Activated naive CD8-positive, alpha-beta T cell (primary cell): ENCODE data around the gene ADCY9.

ENCODE experiments used
- H3K27ac Mint-ChIP-seq: one replicate; pipeline ENCODE4 v1.8.0; 2021; ENCODE audit warnings: mixed read lengths
- H3K27me3 Mint-ChIP-seq: one replicate; pipeline ENCODE4 v1.8.0; 2021; ENCODE audit warnings: mixed read lengths
- H3K36me3 Mint-ChIP-seq: one replicate; pipeline ENCODE4 v1.8.0; 2021; ENCODE audit warnings: mixed read lengths
- H3K4me1 Mint-ChIP-seq: one replicate; pipeline ENCODE4 v1.8.0; 2021; ENCODE audit warnings: low read depth, mixed read lengths
- H3K4me3 Mint-ChIP-seq: one replicate; pipeline ENCODE4 v1.8.0; 2021; ENCODE audit warnings: mild to moderate bottlenecking, mixed read lengths
- H3K9me3 Mint-ChIP-seq: one replicate; pipeline ENCODE4 v1.8.0; 2021; ENCODE audit warnings: low read depth, mixed read lengths

The ADCY9 gene

GRCh38 chr16:4021070-4021779 is 95.0 kb downstream of the ADCY9 start:
- H3K27ac Mint-ChIP-seq: no peak overlapping the region
- no peaks in the 10 kb centered on the region for H3K9me3 Mint-ChIP-seq
- peaks cover 6% of the 10 kb centered on the region for H3K36me3 Mint-ChIP-seq
- H3K4me3 Mint-ChIP-seq: no peak overlapping the region
- peaks cover 4% of the 10 kb centered on the region for H3K4me1 Mint-ChIP-seq
- H3K27me3 Mint-ChIP-seq: no peaks in the 10 kb centered on the region

GRCh38 chr16:4019371-4019791 is 96.9 kb downstream of the ADCY9 start:
- H3K4me1 Mint-ChIP-seq: peaks cover 4% of the 10 kb centered on the region
- H3K27me3 Mint-ChIP-seq: no peaks in the 10 kb centered on the region
- no peak overlapping the region for H3K27ac Mint-ChIP-seq
- H3K4me3 Mint-ChIP-seq: no peak overlapping the region
- peaks cover 3% of the 10 kb centered on the region for H3K36me3 Mint-ChIP-seq
- H3K9me3 Mint-ChIP-seq: no peaks in the 10 kb centered on the region

GRCh38 chr16:4018391-4018790 is 97.9 kb downstream of the ADCY9 start:
- H3K27me3 Mint-ChIP-seq: no peaks in the 10 kb centered on the region
- peaks cover 4% of the 10 kb centered on the region for H3K4me1 Mint-ChIP-seq
- H3K9me3 Mint-ChIP-seq: no peaks in the 10 kb centered on the region
- no peak overlapping the region for H3K4me3 Mint-ChIP-seq
- peaks cover 3% of the 10 kb centered on the region for H3K36me3 Mint-ChIP-seq
- H3K27ac Mint-ChIP-seq: no peak overlapping the region

GRCh38 chr16:4017807-4018206 is 98.4 kb downstream of the ADCY9 start:
- H3K4me1 Mint-ChIP-seq: peaks cover 4% of the 10 kb centered on the region
- H3K36me3 Mint-ChIP-seq: no peaks in the 10 kb centered on the region
- no peak overlapping the region for H3K27ac Mint-ChIP-seq
- no peaks in the 10 kb centered on the region for H3K9me3 Mint-ChIP-seq
- no peak overlapping the region for H3K4me3 Mint-ChIP-seq
- H3K27me3 Mint-ChIP-seq: no peaks in the 10 kb centered on the region

- H3K27me3 Mint-ChIP-seq: no peaks in the 10 kb centered on the region
- no peak overlapping the region for H3K4me3 Mint-ChIP-seq
- H3K27ac Mint-ChIP-seq: no peak overlapping the region
Measured at GRCh38 chr16:4016658-4017057, 99.6 kb downstream of the ADCY9 start.

GRCh38 chr16:4016005-4016352 is 100.3 kb downstream of the ADCY9 start:
- no peaks in the 10 kb centered on the region for H3K36me3 Mint-ChIP-seq
- no peak overlapping the region for H3K27ac Mint-ChIP-seq
- no peaks in the 10 kb centered on the region for H3K9me3 Mint-ChIP-seq
- no peak overlapping the region for H3K4me3 Mint-ChIP-seq
- peaks cover 4% of the 10 kb centered on the region for H3K4me1 Mint-ChIP-seq
- H3K27me3 Mint-ChIP-seq: no peaks in the 10 kb centered on the region

More at GRCh38 chr16:4016658-4017057, 99.6 kb downstream of the ADCY9 start:
- H3K9me3 Mint-ChIP-seq: no peaks in the 10 kb centered on the region
- peaks cover 4% of the 10 kb centered on the region for H3K4me1 Mint-ChIP-seq
- H3K36me3 Mint-ChIP-seq: no peaks in the 10 kb centered on the region

GRCh38 chr16:4015275-4016004 is 100.8 kb downstream of the ADCY9 start:
- Mint-ChIP-seq H3K4me3 (no peak overlapping the region), H3K27me3 (no peaks in the 10 kb centered on the region), H3K9me3 (no peaks in the 10 kb centered on the region), H3K27ac (no peak overlapping the region), H3K36me3 (no peaks in the 10 kb centered on the region), H3K4me1 (peaks cover 4% of the 10 kb centered on the region)

GRCh38 chr16:4011940-4012629 is 104.2 kb downstream of the ADCY9 start:
- no peak overlapping the region for H3K4me3 Mint-ChIP-seq
- no peaks in the 10 kb centered on the region for H3K27me3 Mint-ChIP-seq
- H3K27ac Mint-ChIP-seq: no peak overlapping the region
- no peaks in the 10 kb centered on the region for H3K9me3 Mint-ChIP-seq
- H3K4me1 Mint-ChIP-seq: no peaks in the 10 kb centered on the region
- H3K36me3 Mint-ChIP-seq: no peaks in the 10 kb centered on the region

- Mint-ChIP-seq H3K4me1 (no peaks in the 10 kb centered on the region), H3K27me3 (no peaks in the 10 kb centered on the region), H3K4me3 (no peak overlapping the region), H3K9me3 (no peaks in the 10 kb centered on the region), H3K36me3 (no peaks in the 10 kb centered on the region), H3K27ac (no peak overlapping the region)
Measured at GRCh38 chr16:4011225-4011939, 104.9 kb downstream of the ADCY9 start.

- no peak overlapping the region for H3K27ac Mint-ChIP-seq
- no peak overlapping the region for H3K4me3 Mint-ChIP-seq
- no peaks in the 10 kb centered on the region for H3K36me3 Mint-ChIP-seq
- H3K27me3 Mint-ChIP-seq: no peaks in the 10 kb centered on the region
- no peaks in the 10 kb centered on the region for H3K4me1 Mint-ChIP-seq
- H3K9me3 Mint-ChIP-seq: no peaks in the 10 kb centered on the region
Measured at GRCh38 chr16:4010225-4011158, 105.8 kb downstream of the ADCY9 start.

- Mint-ChIP-seq H3K27ac (no peak overlapping the region), H3K36me3 (no peaks in the 10 kb centered on the region), H3K9me3 (no peaks in the 10 kb centered on the region), H3K4me3 (no peak overlapping the region), H3K4me1 (no peaks in the 10 kb centered on the region), H3K27me3 (no peaks in the 10 kb centered on the region)
Measured at GRCh38 chr16:4009177-4009576, 107.1 kb downstream of the ADCY9 start.

GRCh38 chr16:4008116-4008515 is 108.1 kb downstream of the ADCY9 start:
- Mint-ChIP-seq H3K36me3 (peaks cover 4% of the 10 kb centered on the region), H3K4me3 (no peak overlapping the region), H3K27me3 (no peaks in the 10 kb centered on the region), H3K4me1 (no peaks in the 10 kb centered on the region), H3K9me3 (no peaks in the 10 kb centered on the region), H3K27ac (no peak overlapping the region)

GRCh38 chr16:4006397-4006999 is 109.7 kb downstream of the ADCY9 start:
- peaks cover 4% of the 10 kb centered on the region for H3K36me3 Mint-ChIP-seq
- no peak overlapping the region for H3K4me3 Mint-ChIP-seq
- H3K27me3 Mint-ChIP-seq: no peaks in the 10 kb centered on the region
- H3K27ac Mint-ChIP-seq: no peak overlapping the region
- H3K4me1 Mint-ChIP-seq: no peaks in the 10 kb centered on the region
- H3K9me3 Mint-ChIP-seq: no peaks in the 10 kb centered on the region

GRCh38 chr16:4005731-4006130 is 110.5 kb downstream of the ADCY9 start:
- H3K4me1 Mint-ChIP-seq: peaks cover under 1% of the 10 kb centered on the region
- peaks cover 4% of the 10 kb centered on the region for H3K36me3 Mint-ChIP-seq
- H3K4me3 Mint-ChIP-seq: no peak overlapping the region
- H3K27me3 Mint-ChIP-seq: no peaks in the 10 kb centered on the region
- H3K9me3 Mint-ChIP-seq: no peaks in the 10 kb centered on the region
- no peak overlapping the region for H3K27ac Mint-ChIP-seq
